OCI-LY1 (cell line): ENCODE results near the gene EEF2K.

Experiments
- H2AFZ ChIP-seq: fragments of 200-600 bp; sonication (generic), shearing (Covaris generic); 2 replicates; pipeline ENCODE4 v1.6.0; 2014; ENCODE audit warnings: antibody characterized with exemption, mild to moderate bottlenecking, low read length
- H3F3A ChIP-seq: fragments of 200-600 bp; sonication (generic), shearing (Covaris generic); 2 replicates; pipeline ENCODE4 v1.6.0; 2014; ENCODE audit warnings: mild to moderate bottlenecking, antibody characterized with exemption, low read length, moderate library complexity; ENCODE audit not compliant: insufficient read depth
- H3K27ac ChIP-seq: fragments of 200-600 bp; sonication (generic); 2 replicates; pipeline ENCODE4 v1.5.1; 2014; ENCODE audit warnings: low read length, mixed run types, mild to moderate bottlenecking, low read depth; ENCODE audit not compliant: poor library complexity, severe bottlenecking
- H3K27me3 ChIP-seq: fragments of 200-600 bp; sonication (generic); 2 replicates; pipeline ENCODE4 v1.6.0; 2014; ENCODE audit warnings: antibody characterized with exemption, mild to moderate bottlenecking, low read length, moderate library complexity; ENCODE audit not compliant: insufficient read depth
- H3K36me3 ChIP-seq: fragments of 200-600 bp; sonication (generic); 2 replicates; pipeline ENCODE4 v1.6.1; 2014; ENCODE audit warnings: mild to moderate bottlenecking, antibody characterized with exemption, low read length, moderate library complexity, mixed read lengths; ENCODE audit not compliant: insufficient read depth
- H3K4me1 ChIP-seq: fragments of 200-600 bp; sonication (generic); 2 replicates; pipeline ENCODE4 v1.5.1; 2014; ENCODE audit warnings: mild to moderate bottlenecking, low read length, moderate library complexity; ENCODE audit not compliant: insufficient read depth, severe bottlenecking
- H3K4me2 ChIP-seq: fragments of 200-600 bp; sonication (generic), shearing (Covaris generic); 2 replicates; pipeline ENCODE4 v1.6.1; 2014; ENCODE audit warnings: low read length
- H3K4me3 ChIP-seq: fragments of 200-600 bp; sonication (generic); 2 replicates; pipeline ENCODE4 v1.5.1; 2014; ENCODE audit warnings: low read length, low read depth, mild to moderate bottlenecking, mixed read lengths; ENCODE audit not compliant: poor library complexity, severe bottlenecking
- H3K79me2 ChIP-seq: fragments of 200-600 bp; shearing (Covaris generic); 2 replicates; pipeline ENCODE4 v1.6.1; 2016; ENCODE audit warnings: mixed run types, low read length, mixed read lengths; ENCODE audit not compliant: insufficient read depth
- H3K9ac ChIP-seq: fragments of 200-600 bp; sonication (generic), shearing (Covaris generic); 2 replicates; pipeline ENCODE4 v1.6.1; 2014; ENCODE audit warnings: mild to moderate bottlenecking, low read length, mixed read lengths
- H3K9me2 ChIP-seq: fragments of 200-600 bp; sonication (generic), shearing (Covaris generic); 2 replicates; pipeline ENCODE4 v1.6.1; 2014; ENCODE audit warnings: low read depth, mild to moderate bottlenecking, low read length, mixed read lengths
- H3K9me3 ChIP-seq: fragments of 200-600 bp; shearing (Covaris generic); 2 replicates; pipeline ENCODE4 v1.6.1; 2014; ENCODE audit warnings: low read length, mixed read lengths
- H4K20me1 ChIP-seq: fragments of 200-600 bp; sonication (generic), shearing (Covaris generic); 2 replicates; pipeline ENCODE4 v1.6.0; 2016; ENCODE audit warnings: mild to moderate bottlenecking, low read length; ENCODE audit not compliant: insufficient read depth
- CTCF ChIP-seq: fragments of 200-600 bp; sonication (generic), shearing (Covaris generic); IDR thresholded peaks from 2 replicates; pipeline ENCODE4 v1.5.1; 2017; ENCODE audit warnings: mild to moderate bottlenecking, antibody characterized with exemption, low read length, moderate library complexity, mixed read lengths
- EZH2 ChIP-seq: fragments of 200-600 bp; sonication (generic), shearing (Covaris generic); IDR thresholded peaks from 2 replicates; pipeline ENCODE4 v1.8.0; 2017; ENCODE audit warnings: borderline replicate concordance, mixed run types, mild to moderate bottlenecking, antibody characterized with exemption, low read length, moderate library complexity, mixed read lengths

The EEF2K gene

GRCh38 chr16:22233037-22233372 lies 26.9 kb downstream of the EEF2K start:
- H3K36me3 ChIP-seq = peaks cover 45% of the 10 kb centered on the region
- H3F3A ChIP-seq = no peaks in the 10 kb centered on the region
- no peaks in the 10 kb centered on the region for H3K27me3 ChIP-seq
- no peak overlapping the region for H3K9ac ChIP-seq
- no peak overlapping the region for H3K27ac ChIP-seq
- TF ChIP-seq CTCF (no peak), EZH2 (no peak)
- H3K4me2 ChIP-seq = no peak overlapping the region
- no peaks in the 10 kb centered on the region for H3K9me2 ChIP-seq
- no peaks in the 10 kb centered on the region for H3K9me3 ChIP-seq
- H3K4me3 ChIP-seq = no peak overlapping the region
- no peak overlapping the region for H2AFZ ChIP-seq
- no peaks in the 10 kb centered on the region for H3K79me2 ChIP-seq
- H3K4me1 ChIP-seq = no peaks in the 10 kb centered on the region
- no peaks in the 10 kb centered on the region for H4K20me1 ChIP-seq

- no peak overlapping the region for H3K27ac ChIP-seq
- no peak overlapping the region for H3K4me3 ChIP-seq
- no peaks in the 10 kb centered on the region for H3K79me2 ChIP-seq
- no peak overlapping the region for H3K4me2 ChIP-seq
- peaks cover 44% of the 10 kb centered on the region for H3K36me3 ChIP-seq
- no peak overlapping the region for H3K9ac ChIP-seq
- no peaks in the 10 kb centered on the region for H3K9me2 ChIP-seq
- 0 out of 2 replicates have a peak, but pooled peaks cover 1% of the 10 kb centered on the region for H3F3A ChIP-seq
- H3K27me3 ChIP-seq = no peaks in the 10 kb centered on the region
- no peaks in the 10 kb centered on the region for H4K20me1 ChIP-seq
- no peak overlapping the region for H2AFZ ChIP-seq
- TF ChIP-seq EZH2 (no peak), CTCF (no peak)
- H3K4me1 ChIP-seq = peaks cover 12% of the 10 kb centered on the region
- no peaks in the 10 kb centered on the region for H3K9me3 ChIP-seq
Measured at GRCh38 chr16:22235839-22236745, 30.0 kb downstream of the EEF2K start.

DNA sequence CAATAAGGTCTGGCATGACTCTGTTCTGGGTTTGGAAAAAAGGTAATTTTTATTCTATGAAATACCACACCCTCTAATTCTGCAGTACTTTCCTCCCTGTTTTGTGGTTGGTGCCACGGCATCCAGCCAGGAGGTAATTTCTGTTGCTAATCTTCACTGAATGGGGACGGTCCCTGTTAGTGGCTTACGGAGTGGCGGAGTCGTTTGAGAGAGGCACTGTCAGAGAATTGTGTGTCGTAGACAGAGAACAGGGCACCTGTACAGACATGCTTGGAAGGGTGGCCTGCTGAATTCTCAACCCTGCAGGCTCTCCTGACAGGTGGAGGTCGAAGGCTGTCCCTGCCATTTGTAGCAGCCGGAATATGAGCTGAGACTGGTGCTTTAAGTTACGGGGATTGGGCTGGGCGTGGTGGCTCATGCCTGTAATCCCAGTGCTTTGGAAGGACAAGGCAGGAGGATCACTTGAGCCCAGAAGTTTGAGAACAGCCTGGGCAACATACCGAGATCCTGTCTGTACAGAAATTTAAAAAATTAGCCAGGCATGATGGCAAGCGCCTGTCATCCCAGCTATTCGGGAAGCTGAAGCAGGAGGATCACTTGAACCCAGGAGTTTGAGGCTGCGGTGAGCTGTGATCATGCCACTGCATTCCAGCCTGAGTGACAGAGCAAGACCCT lies 33.2 kb downstream of the EEF2K start:
- H3K27ac ChIP-seq = no peak overlapping the region
- H3K9ac ChIP-seq = no peak overlapping the region
- no peaks in the 10 kb centered on the region for H3K79me2 ChIP-seq
- no peak overlapping the region for H3K4me3 ChIP-seq
- 0 out of 2 replicates have a peak, but pooled peaks cover 4% of the 10 kb centered on the region for H3F3A ChIP-seq
- TF ChIP-seq CTCF = no peak
- TF ChIP-seq EZH2 = no peak
- no peaks in the 10 kb centered on the region for H3K27me3 ChIP-seq
- no peaks in the 10 kb centered on the region for H3K9me2 ChIP-seq
- H3K4me2 ChIP-seq = no peak overlapping the region
- H3K36me3 ChIP-seq = peaks cover 30% of the 10 kb centered on the region
- no peaks in the 10 kb centered on the region for H4K20me1 ChIP-seq
- H3K9me3 ChIP-seq = no peaks in the 10 kb centered on the region
- H3K4me1 ChIP-seq = peaks cover 15% of the 10 kb centered on the region
- H2AFZ ChIP-seq = no peak overlapping the region
